Kidney tubule cell (primary cell): Measurements from ENCODE around the gene ERAL1.
"Not testable (repeated sequence)": the region's sequence is repeated elsewhere in the genome, so short reads cannot be mapped to it uniquely, and the experiment has no call there.

Experiments used
- DNase-seq: peaks from one replicate; pipeline ENCODE4 v3.0.0-alpha.2; 2018; ENCODE audit warnings: low spot score

ERAL1 gene

DNA sequence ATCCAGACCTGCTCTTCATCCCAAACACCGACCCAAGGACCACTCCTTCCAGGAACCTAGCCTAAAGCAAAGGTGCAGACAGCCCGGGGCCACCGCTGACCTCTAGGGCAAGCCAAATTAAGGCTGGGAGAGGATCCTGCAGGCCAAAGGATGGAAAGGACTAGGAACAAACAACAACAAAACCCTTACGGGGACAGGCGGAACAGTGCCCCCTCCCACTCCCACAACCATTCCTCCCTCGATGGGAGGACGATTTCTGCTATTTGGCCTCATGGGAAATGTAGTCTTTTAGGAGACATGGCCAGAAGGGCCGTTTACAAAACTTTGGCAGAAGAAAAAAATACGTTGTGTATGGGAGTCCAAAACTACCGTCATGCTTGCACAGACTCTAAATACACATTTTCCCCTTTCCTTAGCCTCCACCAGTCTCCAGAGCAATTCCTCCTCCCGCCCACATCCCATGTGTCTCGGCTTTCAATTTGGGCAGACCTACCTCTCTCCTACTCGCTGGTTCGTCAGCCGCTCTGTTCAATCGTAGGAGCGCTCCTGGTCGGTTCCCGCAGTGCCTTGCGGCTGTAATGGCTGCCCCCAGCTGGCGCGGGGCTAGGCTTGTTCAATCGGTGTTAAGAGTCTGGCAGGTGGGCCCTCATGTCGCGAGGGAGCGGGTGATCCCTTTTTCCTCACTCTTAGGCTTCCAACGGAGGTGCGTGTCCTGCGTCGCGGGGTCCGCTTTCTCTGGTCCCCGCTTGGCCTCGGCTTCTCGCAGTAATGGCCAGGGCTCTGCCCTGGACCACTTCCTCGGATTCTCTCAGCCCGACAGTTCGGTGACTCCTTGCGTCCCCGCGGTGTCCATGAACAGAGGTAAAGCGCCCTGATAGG lies at the start of gene ERAL1:
TSS of gene ERAL1 (plus strand) at position 560 of the 879 bp plus-strand sequence. CDS start at position 579, 19 bp downstream.
- peak; percentile 88 for DNase-seq

DNA sequence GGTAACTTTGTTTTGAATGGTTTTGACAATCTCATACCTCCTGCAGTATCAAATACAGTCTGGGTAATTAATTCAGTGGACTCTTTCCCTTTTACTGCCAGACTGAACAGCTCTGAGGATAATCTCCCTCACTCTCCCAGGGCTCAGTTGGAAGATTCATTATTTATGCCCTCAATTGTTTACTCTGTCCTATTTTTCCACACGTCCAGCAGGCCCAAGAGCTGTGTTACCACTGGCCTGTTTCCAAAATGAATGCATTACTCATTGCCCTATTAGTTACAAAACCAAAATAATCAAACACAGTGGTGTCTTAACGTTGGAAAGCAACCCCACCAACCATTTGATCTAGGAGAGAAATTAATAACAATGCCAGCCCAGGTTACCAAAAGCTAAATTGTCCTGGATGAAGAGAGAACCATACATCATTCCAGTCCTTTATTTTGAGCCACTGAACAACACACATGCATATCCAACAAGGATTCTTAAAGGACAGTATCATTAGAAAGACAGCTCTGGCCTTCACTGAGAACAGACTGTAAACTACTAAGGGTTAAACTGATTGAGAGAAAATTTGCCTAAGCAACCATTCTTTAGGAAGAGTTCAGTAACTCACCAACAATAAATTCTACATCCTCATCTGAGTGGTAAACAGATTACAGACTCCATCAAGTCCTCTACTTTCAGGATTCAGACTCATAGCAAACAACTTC lies 46.7 kb upstream of the ERAL1 start:
- DNase-seq, result peak; percentile 80

DNA sequence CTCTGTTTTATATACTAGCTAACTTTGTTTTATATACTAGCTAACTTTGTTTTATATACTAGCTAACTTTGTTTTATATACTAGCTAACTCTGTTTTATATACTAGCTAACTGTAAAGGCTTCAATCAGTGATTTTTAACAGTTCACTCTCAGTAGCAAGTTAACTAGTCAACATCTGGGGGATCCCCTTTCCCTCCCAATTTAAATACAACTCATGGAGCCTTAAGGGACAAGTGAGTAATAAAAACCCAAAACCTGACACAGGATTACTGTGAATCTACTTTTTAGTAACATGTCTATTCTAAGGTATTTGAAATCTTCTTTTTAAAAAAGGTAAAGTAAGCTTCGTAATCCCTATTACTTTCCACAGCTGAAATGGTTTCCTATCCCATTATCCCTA lies 44.4 kb upstream of the ERAL1 start:
- DNase-seq, result no peak

DNA sequence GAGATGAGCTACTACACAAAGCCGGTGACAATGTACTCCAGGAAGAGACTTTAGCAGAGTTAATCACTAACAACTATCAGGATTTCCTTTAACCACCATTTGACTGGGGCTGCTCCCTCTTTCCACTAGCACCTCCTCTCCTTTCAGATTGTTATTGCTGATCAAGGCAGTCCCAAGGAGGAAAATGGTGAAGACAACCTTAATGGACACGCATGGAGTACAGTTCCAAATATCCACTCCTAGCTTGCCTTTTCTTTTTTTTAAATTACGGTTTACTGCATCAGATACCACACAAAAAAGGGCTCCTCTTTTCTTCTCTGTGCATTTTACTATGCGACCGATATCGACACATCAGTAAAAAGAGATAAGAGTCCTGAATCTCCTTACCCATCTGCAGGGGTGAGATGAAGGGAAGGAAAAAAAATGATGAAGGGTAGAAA lies 43.1 kb upstream of the ERAL1 start:
- DNase-seq, result peak; percentile 87

DNA sequence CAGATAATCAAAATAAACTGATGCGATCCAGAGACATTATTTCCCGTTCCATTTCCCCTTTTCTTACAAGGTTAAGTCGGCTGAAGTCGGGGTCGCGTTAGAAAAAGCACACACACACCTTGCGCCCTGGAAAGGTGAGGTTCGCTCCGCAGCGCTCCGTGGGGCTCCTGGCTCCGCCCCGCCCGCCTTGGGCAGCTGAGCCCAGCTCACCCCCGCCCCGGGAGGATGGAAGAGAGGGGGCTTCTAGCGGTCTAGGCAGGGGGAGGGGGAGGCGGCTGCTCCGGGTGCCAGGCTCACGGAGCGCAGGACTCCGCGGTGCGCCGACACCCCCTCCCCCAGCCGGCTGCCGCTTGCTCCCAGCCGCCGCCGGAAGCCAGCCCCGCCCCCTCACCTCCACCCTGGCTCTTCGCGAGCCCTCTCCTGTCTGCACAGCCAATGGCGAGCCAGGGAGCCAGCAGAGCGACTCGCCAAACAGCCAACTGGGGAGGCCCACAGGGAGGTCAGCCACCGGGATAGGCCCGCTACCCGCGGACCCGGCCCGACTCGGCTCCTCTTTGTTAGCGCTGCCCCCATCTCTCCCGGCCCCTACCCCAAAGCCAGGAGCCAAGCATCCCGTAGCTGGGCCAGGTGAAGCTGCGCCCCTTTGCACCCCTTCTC lies 42.6 kb upstream of the ERAL1 start:
- DNase-seq, result peak; percentile 97

DNA sequence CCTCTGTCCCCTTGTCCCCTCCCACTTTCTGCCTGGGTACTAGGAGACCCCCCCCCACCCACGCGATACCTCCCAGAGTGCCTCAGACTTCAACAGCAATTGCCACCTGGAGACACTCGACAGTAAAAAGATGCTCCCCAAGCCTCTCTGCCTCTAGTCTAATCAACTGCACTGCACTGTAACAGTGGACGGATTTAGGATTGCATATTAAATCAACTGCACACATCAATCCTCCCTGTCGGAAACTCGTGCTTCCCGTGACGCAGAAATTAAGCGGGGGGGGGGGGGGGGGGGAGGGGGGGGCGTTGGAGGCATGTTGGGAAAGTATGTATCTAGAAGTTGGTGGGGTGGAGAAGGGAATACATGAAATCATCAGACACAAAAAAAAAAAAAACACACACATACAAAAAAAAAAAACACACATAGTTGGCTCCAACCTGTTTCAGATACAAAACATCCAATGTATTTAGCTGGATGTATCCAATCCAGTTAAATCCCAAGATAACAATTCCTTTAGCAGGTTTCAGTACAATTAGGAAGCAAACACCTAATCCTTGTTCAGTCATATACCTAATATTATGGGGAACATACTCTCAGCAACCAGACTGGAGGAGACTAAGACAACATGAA lies 42.0 kb upstream of the ERAL1 start:
- peak; percentile 53 for DNase-seq

DNA sequence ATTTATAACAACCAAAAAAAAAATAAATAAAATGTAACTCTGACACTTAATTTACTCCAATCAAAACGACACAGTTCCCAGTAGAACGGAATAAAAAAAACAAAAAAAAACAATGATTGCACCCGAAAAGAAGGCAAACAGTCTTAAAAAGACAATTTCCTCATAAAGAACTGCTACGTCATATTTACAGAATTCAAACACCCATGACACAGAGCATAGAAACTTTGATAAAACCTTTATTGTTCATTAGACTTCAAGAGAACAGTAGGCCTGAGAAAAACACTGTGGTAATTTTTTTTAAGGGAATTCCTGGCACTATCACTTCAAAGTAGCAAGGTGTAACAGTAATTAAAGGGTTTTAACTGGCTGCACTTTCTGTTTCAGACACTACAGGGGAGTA lies 38.3 kb upstream of the ERAL1 start:
- DNase-seq, result no peak

DNA sequence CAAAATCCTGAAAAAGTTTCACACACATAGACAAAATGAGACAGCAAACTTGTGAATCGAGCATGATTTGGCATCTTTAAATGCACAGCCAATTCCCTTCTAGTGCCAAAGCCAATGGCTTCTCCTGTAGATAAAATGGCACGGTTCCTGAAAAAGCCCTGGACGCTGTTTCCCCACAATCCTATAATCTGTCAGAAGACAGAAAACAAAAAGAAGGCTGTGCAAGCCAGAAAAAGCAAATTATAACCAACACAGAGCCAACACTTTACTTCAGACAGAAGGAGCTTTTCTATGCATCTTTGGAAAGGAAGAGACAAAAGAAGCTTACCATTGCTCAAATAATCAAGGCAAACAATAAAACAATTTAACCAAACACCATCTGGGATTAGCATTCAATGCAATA lies 36.0 kb upstream of the ERAL1 start:
- no peak for DNase-seq

DNA sequence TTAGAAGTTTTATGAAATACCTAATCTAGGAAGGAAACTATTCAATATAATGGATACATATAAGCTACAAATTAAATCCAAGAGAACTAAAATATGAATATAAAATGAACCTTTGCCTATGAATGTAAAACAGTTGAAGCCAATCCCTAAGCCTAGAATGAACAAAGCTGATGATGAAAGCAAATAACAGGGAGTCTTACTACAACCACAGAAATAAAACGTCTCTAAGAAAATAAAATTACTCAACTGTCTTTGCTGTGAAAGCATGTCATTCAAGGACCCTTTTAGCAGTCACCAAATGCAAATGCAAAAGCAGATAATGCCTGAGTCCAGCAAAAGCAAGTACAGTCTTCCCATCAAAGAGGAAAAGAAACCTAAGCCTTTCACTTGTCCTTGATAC lies 35.2 kb upstream of the ERAL1 start:
- DNase-seq, result no peak

DNA sequence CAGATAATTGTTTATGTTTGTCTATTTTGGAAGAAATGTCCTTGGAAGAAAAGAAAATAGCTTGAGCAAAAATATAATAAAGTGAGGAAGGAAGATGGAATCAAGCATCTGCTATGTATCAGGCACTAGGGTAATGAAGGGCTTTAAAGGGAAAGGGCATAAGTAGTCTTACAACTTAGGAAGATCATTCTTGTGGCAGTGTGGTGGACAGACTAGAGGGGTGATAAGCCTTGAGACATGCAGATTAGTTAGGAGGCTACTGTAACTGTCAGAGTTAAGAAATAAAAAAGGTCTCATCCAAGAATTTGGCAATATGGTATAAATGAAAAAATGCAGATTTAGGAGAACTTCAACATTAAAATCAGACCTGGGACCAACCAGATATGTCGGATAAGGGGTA lies 27.1 kb upstream of the ERAL1 start:
- no peak for DNase-seq

DNA sequence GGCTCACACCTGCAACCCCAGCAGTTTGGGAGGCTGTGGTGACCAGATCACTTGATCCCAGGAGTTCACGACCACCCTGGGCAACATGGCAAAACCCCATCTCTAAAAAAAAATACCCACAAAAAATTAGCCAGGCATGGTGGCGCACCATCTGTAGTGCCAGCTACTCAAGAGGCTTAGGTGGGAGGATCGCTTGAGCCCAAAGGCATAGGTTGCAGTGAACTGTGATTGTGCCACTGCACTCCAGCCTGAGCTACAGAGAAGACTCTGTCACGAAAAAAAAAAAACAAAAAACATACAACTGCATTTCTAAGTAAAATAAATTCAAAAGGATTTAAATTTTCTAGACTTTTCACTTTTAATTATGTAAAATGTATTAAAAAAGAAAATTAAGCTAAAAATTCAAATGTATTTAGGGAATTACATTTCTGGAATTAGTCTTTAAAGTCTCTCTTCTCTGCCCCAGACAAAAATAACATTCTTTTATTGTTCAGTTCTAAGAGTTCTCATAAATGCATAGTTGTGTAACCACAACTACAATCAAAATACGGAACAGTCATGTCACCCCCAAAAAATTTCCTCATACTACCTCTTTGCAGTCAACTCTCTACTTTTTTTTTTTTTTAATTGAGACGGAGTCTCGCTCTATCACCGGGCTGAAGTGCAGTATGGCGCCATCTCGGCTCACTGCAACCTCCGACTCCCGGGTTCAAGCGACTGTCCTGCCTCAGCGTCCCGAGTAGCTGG lies 26.3 kb upstream of the ERAL1 start:
- DNase-seq, result no peak

DNA sequence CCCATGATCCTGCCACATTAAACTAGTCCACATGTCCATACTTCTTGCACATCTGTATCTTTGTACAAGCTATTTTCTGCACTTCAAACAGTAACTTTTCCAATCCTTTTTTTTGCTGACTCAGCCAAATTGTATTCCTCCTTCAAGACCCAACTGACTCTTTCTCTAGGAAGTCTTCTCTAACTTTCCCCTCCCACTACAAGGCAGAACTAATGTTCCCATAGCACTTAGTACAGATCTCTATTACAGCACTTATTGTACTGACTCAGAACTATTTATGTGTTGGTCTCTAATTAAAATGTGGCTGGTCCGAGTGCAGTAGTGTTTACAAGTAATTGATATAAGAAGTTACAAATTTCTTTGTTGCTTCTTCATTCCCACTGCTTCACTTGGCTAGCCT lies 20.4 kb upstream of the ERAL1 start:
- DNase-seq, result no peak

DNA sequence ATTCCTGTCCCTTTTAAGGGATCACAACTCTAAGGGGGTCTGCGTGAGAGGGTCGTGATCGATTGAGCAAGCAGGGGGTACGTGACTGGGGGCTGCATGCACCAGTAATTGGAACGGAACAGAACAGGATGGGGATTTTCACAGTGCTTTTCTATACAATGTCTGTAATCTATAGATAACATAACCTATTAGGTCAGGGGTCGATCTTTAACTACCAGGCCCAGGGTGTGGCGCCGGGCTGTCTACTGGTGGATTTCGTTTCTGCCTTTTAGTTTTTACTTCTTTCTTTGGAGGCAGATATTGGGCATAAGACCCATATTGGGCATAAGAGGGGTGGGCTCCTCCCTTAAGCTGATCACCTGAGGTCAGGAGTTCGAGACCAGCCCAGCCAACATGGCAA lies 18.3 kb upstream of the ERAL1 start:
- DNase-seq, result not testable (repeated sequence)

DNA sequence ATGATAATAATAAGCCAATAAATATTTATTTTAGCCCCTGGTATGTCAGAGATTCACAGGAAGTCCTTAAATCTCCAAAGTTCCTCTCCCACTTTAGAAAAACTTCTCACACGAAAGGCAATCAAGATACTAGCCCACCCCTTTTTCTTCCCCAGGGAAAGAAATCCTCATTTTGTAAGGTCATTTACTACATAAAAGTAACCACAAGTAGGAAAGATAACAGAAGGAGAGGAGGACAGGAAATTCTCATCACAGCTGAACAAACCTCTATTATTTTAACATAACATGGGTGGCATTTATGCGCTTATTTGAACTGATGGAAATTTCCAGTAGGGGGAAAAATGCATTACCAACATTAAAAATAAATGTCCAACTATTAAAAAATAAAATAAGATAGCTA lies 15.6 kb upstream of the ERAL1 start:
- DNase-seq, result no peak

DNA sequence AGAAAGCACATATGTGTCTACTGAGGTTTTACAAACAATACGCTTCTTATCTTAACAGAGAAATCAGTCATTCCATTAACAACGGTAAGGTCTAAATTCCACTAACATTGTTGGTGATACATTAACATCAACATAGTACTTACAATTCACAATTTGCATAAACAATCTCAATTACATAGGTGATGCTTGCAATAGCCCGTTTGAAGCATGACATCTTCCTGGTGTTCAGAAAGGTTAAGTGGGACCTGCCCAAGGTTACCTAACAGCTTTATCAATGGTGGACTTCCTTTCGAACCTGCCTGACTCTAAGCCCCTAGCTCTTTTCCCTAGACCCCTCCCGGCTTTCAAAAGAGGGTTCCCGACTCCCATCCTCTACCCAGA lies 12.9 kb upstream of the ERAL1 start:
- peak; percentile 17 for DNase-seq

DNA sequence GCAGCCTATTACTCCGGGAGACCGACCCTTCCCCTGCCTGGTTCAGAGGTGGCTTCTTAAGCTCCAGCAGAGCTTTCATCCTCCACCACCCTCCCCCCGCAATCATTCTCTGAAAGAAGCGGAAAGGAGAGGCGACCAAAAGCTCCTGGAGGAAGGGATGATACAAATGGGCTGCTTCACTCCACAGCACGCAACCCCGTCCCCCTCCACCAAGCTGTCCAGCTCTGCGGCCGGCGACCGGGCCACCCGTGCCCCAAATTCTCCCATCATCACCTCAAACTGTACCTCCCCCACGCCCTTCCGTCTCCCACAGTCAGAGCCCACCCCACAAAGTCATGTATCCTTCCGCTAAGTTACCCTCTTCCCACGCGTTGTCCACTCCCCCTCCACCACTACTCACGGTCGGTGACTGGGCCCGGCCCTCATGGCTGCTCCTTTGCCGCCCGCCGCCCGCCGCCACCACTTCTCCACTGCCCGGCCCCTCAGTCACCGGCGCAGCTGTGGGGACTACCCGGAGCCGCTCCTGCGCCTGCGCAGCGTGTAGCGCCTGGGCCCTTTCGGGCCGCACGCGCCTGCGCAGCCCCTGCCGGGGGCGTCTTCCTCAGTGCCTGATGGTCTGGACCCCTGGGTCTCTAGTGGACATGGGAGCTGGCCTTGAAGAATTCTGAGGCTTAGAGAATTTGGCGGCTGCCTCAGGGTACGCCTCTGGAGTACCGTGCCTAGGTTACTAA lies 12.4 kb upstream of the ERAL1 start, which contains the start of gene FAM222B:
TSS of gene FAM222B (minus strand) at position 509 of the 731 bp plus-strand sequence. CDS start 76,123 bp downstream, outside the sequence.
- DNase-seq, result peak; percentile 87

DNA sequence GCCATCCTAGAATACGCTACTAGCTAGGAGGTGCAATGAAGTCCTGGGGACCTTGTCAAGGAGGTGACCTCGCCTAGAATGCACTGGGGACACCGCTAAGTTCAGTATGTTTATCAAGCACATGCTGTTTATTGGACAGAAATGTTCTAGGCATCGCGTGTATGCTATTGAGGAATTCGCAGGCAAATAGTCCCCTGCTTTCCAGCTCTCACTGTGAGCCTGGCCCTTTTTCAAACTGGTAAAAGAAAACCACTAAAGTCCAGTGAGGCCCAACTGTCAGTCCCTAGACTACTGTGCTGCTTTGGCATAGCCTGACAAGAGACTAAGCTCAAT lies 11.0 kb upstream of the ERAL1 start:
- DNase-seq, result no peak

DNA sequence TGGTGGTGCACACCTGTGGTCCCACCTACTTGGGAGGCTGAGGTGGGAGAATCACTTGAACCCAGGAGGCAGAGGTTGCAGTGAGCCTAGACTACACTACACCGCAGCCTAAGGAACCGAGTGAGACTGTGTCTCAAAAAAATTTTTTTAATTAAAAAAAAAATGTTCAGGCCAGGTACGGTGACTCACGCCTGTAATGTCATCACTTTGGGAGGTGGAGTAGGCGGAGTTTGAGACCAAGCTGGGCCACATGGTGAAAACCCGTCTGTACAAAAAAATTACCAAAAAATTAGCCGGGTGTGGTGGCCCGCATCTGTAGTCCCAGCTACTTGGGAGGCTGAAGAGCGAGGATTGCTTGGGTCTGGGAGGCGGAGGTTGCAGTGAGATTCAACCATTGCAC lies 8.6 kb upstream of the ERAL1 start:
- no peak for DNase-seq

DNA sequence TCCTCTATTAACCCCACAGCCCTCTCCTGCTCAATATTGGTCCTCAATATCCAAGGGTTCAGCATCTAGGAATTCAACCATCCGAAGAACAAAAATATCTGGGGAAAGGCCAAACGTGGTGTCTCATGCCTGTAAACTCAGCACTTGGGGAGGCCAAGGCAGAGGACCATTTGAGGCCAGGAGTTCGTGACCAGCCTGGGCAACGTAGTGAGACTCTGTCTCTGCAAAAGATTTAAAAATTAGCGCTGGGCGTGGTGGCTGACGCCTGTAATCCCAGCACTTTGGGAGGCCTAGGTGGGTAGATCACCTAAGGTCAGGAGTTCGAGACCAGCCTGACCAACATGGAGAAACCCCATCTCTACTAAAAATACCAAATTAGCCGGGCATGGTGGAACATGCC lies 8.1 kb upstream of the ERAL1 start:
- not testable (repeated sequence) for DNase-seq

DNA sequence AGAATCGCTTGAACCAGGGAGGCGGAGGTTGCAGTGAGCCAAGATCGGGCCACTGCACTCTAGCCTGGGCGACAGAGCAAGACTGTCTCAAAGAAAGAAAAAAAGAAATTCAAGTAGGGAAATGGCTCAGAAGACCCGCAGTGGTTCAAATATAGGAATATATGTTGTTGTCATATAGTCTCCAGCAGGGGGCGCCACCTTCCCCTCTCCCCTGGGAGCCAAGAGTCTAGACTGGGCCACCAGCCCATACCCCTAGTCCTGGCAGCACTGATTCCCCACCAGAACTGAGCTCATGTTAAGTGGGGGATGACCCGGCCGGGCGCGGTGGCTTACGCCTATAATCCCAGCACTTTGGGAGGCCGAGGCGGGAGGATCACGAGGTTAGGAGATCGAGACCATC lies 6.1 kb upstream of the ERAL1 start:
- peak; percentile 13 for DNase-seq

DNA sequence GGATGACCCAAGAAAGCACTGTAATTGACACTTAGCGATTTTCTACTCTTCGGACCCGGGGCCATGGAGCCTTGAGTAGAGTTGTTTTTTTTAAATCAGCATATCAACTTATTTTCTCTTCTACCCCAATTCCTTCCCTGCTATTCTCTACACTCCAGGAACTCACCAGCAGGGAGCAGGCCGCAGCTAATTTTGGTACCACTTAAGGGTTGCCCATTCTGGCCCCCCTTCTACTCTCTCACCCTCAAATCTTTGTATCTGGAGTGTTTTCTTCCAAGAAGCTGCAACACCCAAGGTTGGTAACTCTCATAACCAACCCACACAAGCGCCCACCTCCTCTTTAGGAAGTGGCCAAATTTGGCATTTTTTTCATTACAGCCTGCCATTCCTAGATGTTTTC lies 5.5 kb upstream of the ERAL1 start:
- no peak for DNase-seq
